IMR-90 (cell line): ENCODE results near the gene DENND1A. TPM values are rescaled to one million over a fixed set of nuclear protein-coding genes. Genes with fewer than 3 reads are reported as not detected.

Experiments used
- ATAC-seq: fragments of 200-7000 bp; cut with Tn5 transposase; 2 replicates; pipeline ENCODE4 v1.9.1; 2020; ENCODE audit warnings: low read depth, mild to moderate bottlenecking, moderate library complexity
- BruUV-seq: library from RNA; stranded (reverse); fragments of 400-500 nt; replicated peaks from 2 replicates; lab custom pipeline; 2021; lab: Mats Ljungman, UMichigan
- CTCF ChIA-PET: fragments of 300-600 bp; formaldehyde crosslinking; extraction: SDS; loops from one replicate; lab custom pipeline; 2021; ENCODE audit warnings: antibody characterized with exemption; lab: Yijun Ruan, JAX
- POLR2A ChIA-PET: fragments of 300-600 bp; sonication (Branson Sonifier 250); formaldehyde crosslinking; loops from one replicate; lab custom pipeline; 2022; ENCODE audit warnings: antibody characterized with exemption; ENCODE audit not compliant: unreplicated experiment; lab: Charles Lee
- DNase-seq: peaks from one replicate; pipeline ENCODE4 v3.0.0; 2013
- H2AFZ ChIP-seq: replicated peaks from 2 replicates; pipeline ENCODE3; 2013; ENCODE audit warnings: low read length, mild to moderate bottlenecking; ENCODE audit not compliant: poor library complexity
- H2AK5ac ChIP-seq: 2 replicates; pipeline ENCODE4 v1.6.1; 2013; ENCODE audit warnings: low read depth, low read length, inconsistent platforms
- H2AK9ac ChIP-seq: replicated peaks from 2 replicates; pipeline ENCODE3; 2013; ENCODE audit warnings: mild to moderate bottlenecking, low read depth, low read length, moderate library complexity; ENCODE audit not compliant: poor library complexity
- H2BK120ac ChIP-seq: 2 replicates; pipeline ENCODE4 v1.6.1; 2013; ENCODE audit warnings: low read depth, low read length, inconsistent platforms
- H2BK15ac ChIP-seq: 3 replicates; pipeline ENCODE4 v1.6.1; 2013; ENCODE audit warnings: low read depth, low read length, inconsistent platforms
- H2BK20ac ChIP-seq: 2 replicates; pipeline ENCODE4 v1.6.1; 2013; ENCODE audit warnings: low read depth, mild to moderate bottlenecking, inconsistent platforms, low read length, moderate library complexity
- H2BK5ac ChIP-seq: 2 replicates; pipeline ENCODE4 v1.6.1; 2013; ENCODE audit warnings: mild to moderate bottlenecking, low read depth, low read length, inconsistent platforms; ENCODE audit not compliant: poor library complexity, severe bottlenecking
- H3K14ac ChIP-seq: replicated peaks from 2 replicates; pipeline ENCODE4 v1.6.1; 2013; ENCODE audit warnings: low read depth, low read length, inconsistent platforms
- H3K18ac ChIP-seq: 2 replicates; pipeline ENCODE4 v1.6.1; 2013; ENCODE audit warnings: low read depth, low read length, control low read depth
- H3K23ac ChIP-seq: 2 replicates; pipeline ENCODE4 v1.6.1; 2013; ENCODE audit warnings: low read depth, low read length, inconsistent platforms
- H3K27ac ChIP-seq: 2 replicates; pipeline ENCODE4 v1.5.1; 2013; ENCODE audit warnings: mild to moderate bottlenecking, control low read depth, low read length; ENCODE audit not compliant: insufficient read depth
- H3K27me3 ChIP-seq: 2 replicates; pipeline ENCODE4 v1.6.1; 2013; ENCODE audit warnings: low read length; ENCODE audit not compliant: control insufficient read depth, insufficient read depth
- H3K36me3 ChIP-seq: 2 replicates; pipeline ENCODE4 v1.6.1; 2013; ENCODE audit warnings: low read length, mixed read lengths; ENCODE audit not compliant: control insufficient read depth, insufficient read depth
- H3K4ac ChIP-seq: 2 replicates; pipeline ENCODE4 v1.6.1; 2013; ENCODE audit warnings: low read depth, low read length, inconsistent platforms
- H3K4me1 ChIP-seq: 2 replicates; pipeline ENCODE4 v1.6.1; 2013; ENCODE audit warnings: low read length, mixed read lengths; ENCODE audit not compliant: control insufficient read depth, insufficient read depth
- H3K4me2 ChIP-seq: 2 replicates; pipeline ENCODE4 v1.6.1; 2013; ENCODE audit warnings: low read depth, mild to moderate bottlenecking, control low read depth, low read length, moderate library complexity
- H3K4me3 ChIP-seq: 2 replicates; pipeline ENCODE4 v1.5.1; 2013; ENCODE audit warnings: low read depth, mild to moderate bottlenecking, control low read depth, low read length, moderate library complexity; ENCODE audit not compliant: insufficient read depth
- H3K56ac ChIP-seq: 2 replicates; pipeline ENCODE4 v1.6.1; 2013; ENCODE audit warnings: low read length, inconsistent platforms; ENCODE audit not compliant: insufficient read depth; ENCODE audit errors: extremely low read depth
- H3K79me1 ChIP-seq, 2 experiments: 2 replicates each; pipeline ENCODE4 v1.6.1; 2013; ENCODE audit warnings: low read length in 2 of 2, inconsistent platforms in 1 of 2, low read depth in 1 of 2
- H3K9ac ChIP-seq: 2 replicates; pipeline ENCODE4 v1.6.1; 2013; ENCODE audit warnings: low read depth, low read length, control low read depth
- H3K9me1 ChIP-seq: 2 replicates; pipeline ENCODE4 v1.6.1; 2013; ENCODE audit warnings: low read length, inconsistent platforms; ENCODE audit not compliant: insufficient read depth
- H3K9me3 ChIP-seq: 2 replicates; pipeline ENCODE4 v1.6.1; 2013; ENCODE audit warnings: low read length; ENCODE audit not compliant: control insufficient read depth, insufficient read depth
- H4K20me1 ChIP-seq: 2 replicates; pipeline ENCODE4 v1.6.1; 2013; ENCODE audit warnings: low read length, inconsistent platforms; ENCODE audit not compliant: insufficient read depth
- H4K5ac ChIP-seq: 2 replicates; pipeline ENCODE4 v1.6.1; 2013; ENCODE audit warnings: mild to moderate bottlenecking, low read depth, low read length, control low read depth
- H4K8ac ChIP-seq, 2 experiments: 2 replicates each; pipeline ENCODE4 v1.6.1; 2013; ENCODE audit warnings: low read depth in 2 of 2, low read length in 2 of 2, control low read depth in 1 of 2, inconsistent platforms in 1 of 2
- H4K91ac ChIP-seq: 2 replicates; pipeline ENCODE4 v1.6.1; 2013; ENCODE audit warnings: low read depth, low read length, inconsistent platforms; ENCODE audit not compliant: insufficient read depth
- BHLHE40 ChIP-seq: fragments of 150-350 bp; IDR thresholded peaks from 2 replicates; pipeline ENCODE4 v1.6.1; 2016; ENCODE audit warnings: mild to moderate bottlenecking, low read depth, low read length
- CHD1 ChIP-seq: IDR thresholded peaks from 2 replicates; pipeline ENCODE4 v1.6.1; 2012; ENCODE audit warnings: low read depth, low read length, improper control_type of control experiment
- CTCF ChIP-seq: conservative IDR thresholded peaks from 2 replicates; pipeline ENCODE4 v1.5.1; 2012; ENCODE audit warnings: mild to moderate bottlenecking, low read depth, low read length, improper control_type of control experiment
- ELK1 ChIP-seq: fragments of 150-350 bp; IDR thresholded peaks from 2 replicates; pipeline ENCODE4 v1.6.1; 2016; ENCODE audit warnings: low read depth, mild to moderate bottlenecking, low read length, moderate library complexity, borderline replicate concordance
- MAFK ChIP-seq: IDR thresholded peaks from 2 replicates; pipeline ENCODE4 v1.6.1; 2012; ENCODE audit warnings: low read depth, low read length, improper control_type of control experiment
- MAZ ChIP-seq: IDR thresholded peaks from 2 replicates; pipeline ENCODE4 v1.6.1; 2012; ENCODE audit warnings: low read depth, mild to moderate bottlenecking, low read length, improper control_type of control experiment, moderate library complexity, borderline replicate concordance
- MXI1 ChIP-seq: IDR thresholded peaks from 2 replicates; pipeline ENCODE4 v1.6.1; 2012; ENCODE audit warnings: low read depth, mild to moderate bottlenecking, low read length, moderate library complexity, borderline replicate concordance
- NFE2L2 ChIP-seq: fragments of 150-350 bp; IDR thresholded peaks from 2 replicates; pipeline ENCODE4 v1.6.1; 2016; ENCODE audit warnings: low read depth, mild to moderate bottlenecking, low read length
- POLR2A ChIP-seq: IDR thresholded peaks from 2 replicates; pipeline ENCODE4 v1.6.1; 2012; ENCODE audit warnings: mild to moderate bottlenecking, low read depth, low read length
- RAD21 ChIP-seq: IDR thresholded peaks from 2 replicates; pipeline ENCODE4 v1.6.1; 2012; ENCODE audit warnings: low read length, improper control_type of control experiment
- RCOR1 ChIP-seq: IDR thresholded peaks from 2 replicates; pipeline ENCODE4 v1.6.1; 2012; ENCODE audit warnings: mild to moderate bottlenecking, low read length, improper control_type of control experiment; ENCODE audit not compliant: insufficient replicate concordance
- RFX5 ChIP-seq: IDR thresholded peaks from 2 replicates; pipeline ENCODE4 v1.8.0; 2012; ENCODE audit warnings: low read depth, mild to moderate bottlenecking, low read length, moderate library complexity
- USF2 ChIP-seq: fragments of 150-350 bp; IDR thresholded peaks from 2 replicates; pipeline ENCODE4 v1.6.1; 2017; ENCODE audit warnings: mild to moderate bottlenecking, antibody characterized with exemption, low read length, low read depth
- WGBS, 2 experiments: methylation state at CpG; one replicate each; pipeline versions ENCODE4 v1.1.5 to v1.1.7; 2013; ENCODE audit warnings: missing lambda C conversion rate in 2 of 2; ENCODE audit not compliant: insufficient read length in 1 of 2; ENCODE audit errors: extremely low coverage in 2 of 2; 5-methylcytosine and 5-hydroxymethylcytosine counted together
- dilution Hi-C: fragments of 300-500 bp; cut with HindIII; formaldehyde crosslinking; loops from one replicate; pipeline ENCODE4 v1.14.3; 2018; ENCODE audit warnings: low sequenced_read_pairs; ENCODE audit not compliant: unreplicated experiment
- in situ Hi-C: fragments of 300-500 bp; cut with MboI; formaldehyde crosslinking; loops from 3 replicates; pipeline ENCODE4 v1.14.3; 2019; ENCODE audit warnings: low sequenced_read_pairs, inconsistent platforms, mixed read lengths
- intact Hi-C: fragments of 100-400 bp; cut with micrococcal nuclease; formaldehyde crosslinking; loops from 2 replicates; pipeline ENCODE4 v1.10.0; 2022
- polyA plus RNA-seq, 3 experiments: library from polyadenylated mRNA; depleted of rRNA; stranded (reverse); fragments of >200 nt; gene quantifications; 2 replicates each; pipeline ENCODE4 v1.2.3, GENCODE V29; 2012; ENCODE audit warnings: low replicate concordance in 1 of 3
- total RNA-seq: library from RNA; depleted of rRNA; stranded (reverse); fragments of >200 nt; gene quantifications from 2 replicates; pipeline ENCODE4 v1.2.3, GENCODE V29; 2012

DENND1A gene
- total and polyA plus RNA-seq, 2 of the 4 experiments (the other 2 are of a cell fraction) = 21.4 to 27.6 TPM

- Histone ChIP-seq H2BK120ac (no peak overlapping the region), H2BK20ac (no peak overlapping the region), H4K91ac (no peak overlapping the region), H2AFZ (no peak overlapping the region), H3K9ac (no peak overlapping the region), H3K79me1 (no peaks in the 10 kb centered on the region), H2BK15ac (no peak overlapping the region), H3K27me3 (peaks cover 59% of the 10 kb centered on the region), H4K8ac (no peak overlapping the region), H2AK5ac (no peak overlapping the region), H3K56ac (no peak overlapping the region), H3K36me3 (no peaks in the 10 kb centered on the region), H4K20me1 (no peaks in the 10 kb centered on the region), H3K4me2 (no peak overlapping the region), H3K14ac (no peak overlapping the region), H2AK9ac (no peak overlapping the region), H3K9me1 (no peaks in the 10 kb centered on the region), H3K27ac (no peak overlapping the region), H3K9me3 (no peaks in the 10 kb centered on the region), H4K5ac (no peak overlapping the region), H3K4ac (no peak overlapping the region), H3K4me3 (no peak overlapping the region), H3K4me1 (no peaks in the 10 kb centered on the region), H3K18ac (no peak overlapping the region), H3K23ac (no peak overlapping the region), H2BK5ac (no peak overlapping the region)
- TF ChIP-seq CHD1 (no peak), NFE2L2 (no peak), ELK1 (no peak), MAZ (no peak), MXI1 (no peak), RFX5 (no peak), RCOR1 (no peak), POLR2A (no peak), RAD21 (no peak), USF2 (no peak), BHLHE40 (no peak), CTCF (no peak), MAFK (no peak)
- ATAC-seq (no peak), DNase-seq (no peak)
- intact Hi-C loops = no loop called here
- dilution Hi-C loops = no loop called here
- ChIA-PET CTCF (no interaction called here), POLR2A (no interaction called here)
- no TSS peak for BruUV-seq
- WGBS, 2 experiments = 85% methylated on average over 8 of the region's 13 CpGs; no CpG with 5 or more reads in 1 of the 2 experiments
- in situ Hi-C loops = no loop called here
Measured at GRCh38 chr9:123370108-123370507, 559.8 kb downstream of the DENND1A start.
